Midbrain (tissue), 1 donor: ENCODE measurements around the gene NINJ1.
"Not testable (repeated sequence)": the region's sequence is repeated elsewhere in the genome, so short reads cannot be mapped to it uniquely, and the experiment has no call there.

ENCODE experiments used
- DNase-seq: peaks from one replicate; lab custom pipeline; 2025; lab: John Stamatoyannopoulos, UW

NINJ1 gene

GRCh38 chr9:93159601-93160471, 25.8 kb upstream of the NINJ1 start:
- peak; percentile 79 for DNase-seq

- no peak for DNase-seq
Measured at GRCh38 chr9:93156475-93157008, 22.5 kb upstream of the NINJ1 start.

GRCh38 chr9:93155716-93156474, 21.8 kb upstream of the NINJ1 start:
- DNase-seq = peak; percentile 73

GRCh38 chr9:93154293-93154903, 20.3 kb upstream of the NINJ1 start:
- peak; percentile 7 for DNase-seq

- DNase-seq = no peak
Measured at GRCh38 chr9:93151097-93151784, 17.2 kb upstream of the NINJ1 start.

- DNase-seq = no peak
Measured at GRCh38 chr9:93149361-93149760, 15.3 kb upstream of the NINJ1 start.

GRCh38 chr9:93148721-93149120, 14.7 kb upstream of the NINJ1 start:
- DNase-seq = no peak

GRCh38 chr9:93147632-93148031, 13.6 kb upstream of the NINJ1 start:
- no peak for DNase-seq

- not testable (repeated sequence) for DNase-seq
Measured at GRCh38 chr9:93146696-93147095, 12.6 kb upstream of the NINJ1 start.

- peak; percentile 90 for DNase-seq
Measured at GRCh38 chr9:93143830-93144530, 9.9 kb upstream of the NINJ1 start.

GRCh38 chr9:93141771-93142483, 7.9 kb upstream of the NINJ1 start:
- no peak for DNase-seq

- DNase-seq = no peak
Measured at GRCh38 chr9:93139365-93140182, 5.5 kb upstream of the NINJ1 start.

- no peak for DNase-seq
Measured at GRCh38 chr9:93138171-93138764, 4.2 kb upstream of the NINJ1 start.

GRCh38 chr9:93137362-93137761, 3.3 kb upstream of the NINJ1 start:
- no peak for DNase-seq

GRCh38 chr9:93136011-93136440, 2.0 kb upstream of the NINJ1 start:
- DNase-seq = peak; percentile 16

- DNase-seq = no peak
Measured at GRCh38 chr9:93134740-93135444, 841 bp upstream of the NINJ1 start.

GRCh38 chr9:93133681-93134014, 403 bp downstream of the NINJ1 start:
- DNase-seq = no peak

- DNase-seq = peak; percentile 61
Measured at GRCh38 chr9:93132946-93133680, 938 bp downstream of the NINJ1 start.
